Adrenal gland (tissue), 5 donors: Measurements from ENCODE around the gene OSBPL10.

Experiments used
- CTCF ChIP-seq, 6 experiments: fragments of 450-650 bp in 4 of 6; fragments of 200-600 bp in 2 of 6; sonication (generic) in 1 of 6; IDR thresholded peaks; 1 replicate in 5 of 6; 2 replicates in 1 of 6; pipeline versions ENCODE4 v1.5.1 to v1.8.0; 2016 to 2021; ENCODE audit warnings: antibody characterized with exemption in 6 of 6, mild to moderate bottlenecking in 2 of 6, moderate library complexity in 1 of 6
- POLR2A ChIP-seq, 2 donors: fragments of 450-650 bp; IDR thresholded peaks; one replicate each; pipeline ENCODE4 v1.6.1; 2017; ENCODE audit warnings: antibody characterized with exemption in 2 of 2, mild to moderate bottlenecking in 2 of 2, moderate library complexity in 1 of 2
- donor health status: DM: no; HTN: no; CAD: no.

- TF ChIP-seq CTCF (IDR thresholded peaks at IDR 0.05) (no peak), POLR2A (IDR thresholded peaks at IDR 0.05) (no peak)
Measured at GRCh38 chr3:31714495-31715280, 266.4 kb downstream of the OSBPL10 start.
